ENCODE measurements around the gene PLOD1.

Gene PLOD1

GRCh38 chr1:11979028-11979850 lies 44.7 kb downstream of the PLOD1 start:
- no peak for DNase-seq (ENCODE audit: low spot score)

GRCh38 chr1:11979851-11980675 lies 45.5 kb downstream of the PLOD1 start, which contains the start of gene MFN2:
Gene MFN2 (plus strand): TSS chr1:11980444. CDS start chr1:11989169, 8,725 bp downstream.
- DNase-seq (ENCODE audit: low spot score), result peak; percentile 96

- DNase-seq (ENCODE audit: low spot score), result no peak
Measured at GRCh38 chr1:11980676-11980972, 46.1 kb downstream of the PLOD1 start.

GRCh38 chr1:11981378-11982009 lies 47.0 kb downstream of the PLOD1 start:
- no peak for DNase-seq (ENCODE audit: low spot score)

GRCh38 chr1:11982010-11982392 lies 47.5 kb downstream of the PLOD1 start:
- no peak for DNase-seq (ENCODE audit: low spot score)

GRCh38 chr1:11984121-11984520 lies 49.6 kb downstream of the PLOD1 start:
- DNase-seq (ENCODE audit: low spot score), result no peak

- no peak for DNase-seq (ENCODE audit: low spot score)
Measured at GRCh38 chr1:11984576-11984975, 50.1 kb downstream of the PLOD1 start.

- DNase-seq (ENCODE audit: low spot score), result no peak
Measured at GRCh38 chr1:11985171-11985570, 50.7 kb downstream of the PLOD1 start.

GRCh38 chr1:11985851-11986250 lies 51.3 kb downstream of the PLOD1 start:
- DNase-seq (ENCODE audit: low spot score), result no peak

GRCh38 chr1:11989669-11990068 lies 55.2 kb downstream of the PLOD1 start:
- DNase-seq (ENCODE audit: low spot score), result no peak

- DNase-seq (ENCODE audit: low spot score), result no peak
Measured at GRCh38 chr1:11990303-11991032, 56.0 kb downstream of the PLOD1 start.

- DNase-seq (ENCODE audit: low spot score), result no peak
Measured at GRCh38 chr1:11991969-11992676, 57.6 kb downstream of the PLOD1 start.

GRCh38 chr1:11997081-11997850 lies 62.7 kb downstream of the PLOD1 start:
- no peak for DNase-seq (ENCODE audit: low spot score)

- DNase-seq (ENCODE audit: low spot score), result no peak
Measured at GRCh38 chr1:11998636-11999035, 64.1 kb downstream of the PLOD1 start.

GRCh38 chr1:11999236-11999635 lies 64.7 kb downstream of the PLOD1 start:
- no peak for DNase-seq (ENCODE audit: low spot score)

GRCh38 chr1:12001249-12001917 lies 66.9 kb downstream of the PLOD1 start:
- DNase-seq (ENCODE audit: low spot score), result peak; percentile 45

- DNase-seq (ENCODE audit: low spot score), result no peak
Measured at GRCh38 chr1:12001996-12002493, 67.5 kb downstream of the PLOD1 start.

GRCh38 chr1:12003762-12004161 lies 69.2 kb downstream of the PLOD1 start:
- DNase-seq (ENCODE audit: low spot score), result peak; percentile 57

- peak; percentile 58 for DNase-seq (ENCODE audit: low spot score)
Measured at GRCh38 chr1:12005488-12006166, 71.1 kb downstream of the PLOD1 start.
